Left lung (tissue), 10 donors: ENCODE data around the gene AKAP11. TPM values are rescaled to one million over a fixed set of nuclear protein-coding genes. Genes with fewer than 3 reads are reported as not detected.

Experiments used
- ATAC-seq: fragments of 200-7000 bp; cut with Tn5 transposase; one replicate; pipeline ENCODE4 v1.9.1; 2020; ENCODE audit warnings: moderate library complexity
- DNase-seq, 4 donors: peaks; one replicate each; pipeline ENCODE4 v3.0.0-alpha.2; 2013 to 2020
- H3K27ac ChIP-seq, 2 donors: fragments of 200-600 bp; sonication (generic) in 1 of 2; one replicate each; pipeline versions ENCODE4 v1.5.0 to v1.8.0; 2020 to 2021
- H3K27me3 ChIP-seq, 2 donors: fragments of 200-600 bp; sonication (generic) in 1 of 2; one replicate each; pipeline versions ENCODE4 v1.5.0 to v1.8.0; 2020 to 2021
- H3K36me3 ChIP-seq, 2 donors: fragments of 200-600 bp; sonication (generic) in 1 of 2; one replicate each; pipeline versions ENCODE4 v1.5.0 to v1.8.0; 2020 to 2021
- H3K4me1 ChIP-seq, 2 donors: fragments of 200-600 bp; one replicate each; pipeline ENCODE4 v1.8.0; 2021
- H3K4me3 ChIP-seq, 2 donors: fragments of 200-600 bp; sonication (generic) in 1 of 2; one replicate each; pipeline versions ENCODE4 v1.5.0 to v1.8.0; 2020 to 2021; ENCODE audit warnings: mild to moderate bottlenecking in 1 of 2
- H3K9me3 ChIP-seq, 2 donors: fragments of 200-600 bp; sonication (generic) in 1 of 2; one replicate each; pipeline versions ENCODE4 v1.5.0 to v1.8.0; 2020 to 2021
- CTCF ChIP-seq, 2 donors: fragments of 200-600 bp; sonication (generic) in 1 of 2; IDR thresholded peaks; one replicate each; pipeline versions ENCODE4 v1.5.0 to v1.8.0; 2021; ENCODE audit warnings: antibody characterized with exemption in 2 of 2
- intact Hi-C, 2 donors: fragments of 100-400 bp; cut with DNase I; formaldehyde crosslinking; loops; one replicate each; pipeline versions ENCODE4 v1.11.2 to v1.14.2; 2022
- polyA plus RNA-seq, 6 donors: library from polyadenylated mRNA; unstranded; fragments of 120-200 nt; gene quantifications; one replicate each; pipeline ENCODE4 v1.2.1, GENCODE V29; 2013; ENCODE audit not compliant: insufficient read length in 6 of 6
- total RNA-seq, 2 donors: library from RNA; stranded (reverse); fragmentation: NEBNext Ultra II Directional; extraction: Animal tissue kit (Norgen Biotek cat#: 25700); gene quantifications; one replicate each; pipeline ENCODE4 v1.2.1, GENCODE V29; 2021
- donor health status: DM: no; HTN: yes; CAD: no.
- donor health status: DM: no; HTN: no; CAD: no.

AKAP11 gene
- total and polyA plus RNA-seq, 8 donors, result 30.3 to 47.1 (median 41.9) TPM

DNA sequence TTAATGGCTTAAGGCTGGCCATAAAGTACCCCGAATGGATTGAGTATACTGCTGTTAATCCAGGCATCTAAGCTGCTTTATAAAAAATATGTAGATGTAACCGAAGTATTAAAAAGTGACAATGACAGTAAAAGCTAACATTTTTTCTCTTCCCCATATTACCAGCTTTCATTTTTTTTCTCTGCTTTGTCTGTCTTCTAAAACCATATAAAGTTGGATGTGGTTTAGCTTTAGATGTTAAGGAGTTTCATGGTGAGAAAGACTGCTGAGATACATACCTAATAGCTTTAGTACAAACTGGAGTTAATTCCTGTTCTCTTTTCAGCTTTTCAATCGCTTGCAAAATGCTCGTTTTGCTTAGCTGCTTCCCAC is 838 bp downstream of the AKAP11 start:
- Histone ChIP-seq H3K9me3 (no peaks in the 10 kb centered on the region), H3K27ac (peak overlapping the region; percentile 88 to 95), H3K36me3 (no peaks in the 10 kb centered on the region), H3K4me3 (peak overlapping the region; percentile 80 to 96), H3K27me3 (no peaks in the 10 kb centered on the region), H3K4me1 (peaks cover 17 to 27% of the 10 kb centered on the region in 2 donors)
- DNase-seq (no peak), ATAC-seq (no peak)
- TF ChIP-seq CTCF (IDR thresholded peaks at IDR 0.05), result no peak
- intact Hi-C loops, result no loop called here

DNA sequence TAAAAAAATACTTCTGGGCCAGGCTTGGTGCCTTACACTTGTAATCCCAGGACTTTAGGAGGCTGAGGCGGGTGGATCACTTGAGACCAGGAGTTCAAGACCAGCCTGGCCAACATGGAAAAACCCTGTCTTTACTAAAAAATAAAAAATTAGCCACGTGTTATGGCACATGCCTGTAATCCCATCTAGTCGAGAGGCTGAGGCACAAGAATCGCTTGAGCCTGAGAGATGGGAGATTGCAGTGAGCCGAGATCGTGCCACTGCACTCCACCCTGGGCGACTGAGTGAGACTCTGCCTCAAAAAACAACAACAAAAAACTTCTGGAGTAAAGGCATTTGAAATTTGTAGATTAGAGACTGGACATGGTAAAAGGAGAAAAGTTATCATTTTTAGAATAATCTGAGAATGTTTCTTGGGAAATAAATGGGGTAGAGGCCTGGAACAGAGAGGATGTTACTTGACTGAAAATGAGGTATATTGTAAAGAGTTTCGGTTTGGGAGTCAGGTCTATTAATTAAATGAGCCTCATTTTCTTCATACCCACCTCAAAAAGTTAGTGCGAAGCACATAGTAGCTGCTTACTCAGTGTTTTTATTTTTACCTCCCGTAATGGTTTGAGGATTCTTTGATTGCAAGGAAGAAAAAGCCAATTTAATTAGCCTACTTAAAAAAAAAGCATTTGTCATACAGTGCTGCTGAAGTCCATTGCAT is 2.6 kb downstream of the AKAP11 start:
- no peak for TF ChIP-seq CTCF (IDR thresholded peaks at IDR 0.05)
- no peak overlapping the region for H3K27ac ChIP-seq

GRCh38 chr13:42275098-42275471 is 3.1 kb downstream of the AKAP11 start:
- ATAC-seq (no peak), DNase-seq (no peak)
- Histone ChIP-seq H3K36me3 (no peaks in the 10 kb centered on the region), H3K4me1 (peaks cover 17 to 38% of the 10 kb centered on the region in 2 donors), H3K27me3 (no peaks in the 10 kb centered on the region), H3K4me3 (no peak overlapping the region), H3K27ac (no peak overlapping the region), H3K9me3 (no peaks in the 10 kb centered on the region)
- intact Hi-C loops, result no loop called here
- no peak for TF ChIP-seq CTCF (IDR thresholded peaks at IDR 0.05)

More for the DNA sequence above, 2.6 kb downstream of the AKAP11 start:
- DNase-seq, result no peak
- no peaks in the 10 kb centered on the region for H3K36me3 ChIP-seq
- peaks cover 17 to 37% of the 10 kb centered on the region in 2 donors for H3K4me1 ChIP-seq
- ATAC-seq, result no peak
- no peaks in the 10 kb centered on the region for H3K9me3 ChIP-seq
- H3K4me3 ChIP-seq, result no peak overlapping the region
- no peaks in the 10 kb centered on the region for H3K27me3 ChIP-seq
- intact Hi-C loops, result no loop called here

DNA sequence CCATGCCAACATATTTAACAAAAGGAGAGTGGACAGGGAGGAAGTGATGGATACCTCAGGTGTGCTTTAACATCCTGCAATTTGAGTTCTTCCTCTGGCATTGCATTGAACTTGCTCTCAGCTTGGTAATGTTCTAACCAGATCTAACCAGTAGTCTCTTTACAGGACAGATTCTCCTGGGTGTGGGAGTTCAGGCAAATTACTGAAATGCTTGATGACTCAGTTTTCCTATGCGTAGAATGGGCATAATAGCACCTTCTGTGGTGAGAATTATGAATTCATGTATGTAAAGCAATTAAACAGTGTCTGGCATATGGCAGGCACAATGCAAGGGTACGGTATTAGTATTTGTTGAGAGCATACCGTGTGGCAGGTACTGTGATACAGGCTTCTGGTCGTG is 3.6 kb downstream of the AKAP11 start:
- no peak overlapping the region for H3K4me3 ChIP-seq
- intact Hi-C loops, result no loop called here
- no peaks in the 10 kb centered on the region for H3K27me3 ChIP-seq

GRCh38 chr13:42276683-42277082 is 4.7 kb downstream of the AKAP11 start:
- Histone ChIP-seq H3K27me3 (no peaks in the 10 kb centered on the region), H3K27ac (no peak overlapping the region), H3K36me3 (no peaks in the 10 kb centered on the region), H3K9me3 (no peaks in the 10 kb centered on the region), H3K4me1 (peaks cover 17 to 39% of the 10 kb centered on the region in 2 donors), H3K4me3 (no peak overlapping the region)
- DNase-seq (no peak), ATAC-seq (no peak)
- no peak for TF ChIP-seq CTCF (IDR thresholded peaks at IDR 0.05)
- intact Hi-C loops, result no loop called here

More for the DNA sequence above, 3.6 kb downstream of the AKAP11 start:
- DNase-seq (no peak), ATAC-seq (no peak)
- H3K27ac ChIP-seq, result no peak overlapping the region
- H3K4me1 ChIP-seq, result peaks cover 17 to 38% of the 10 kb centered on the region in 2 donors
- H3K9me3 ChIP-seq, result no peaks in the 10 kb centered on the region
- no peak for TF ChIP-seq CTCF (IDR thresholded peaks at IDR 0.05)
- no peaks in the 10 kb centered on the region for H3K36me3 ChIP-seq
